ENCODE data around the gene IFTAP.

The IFTAP gene

DNA sequence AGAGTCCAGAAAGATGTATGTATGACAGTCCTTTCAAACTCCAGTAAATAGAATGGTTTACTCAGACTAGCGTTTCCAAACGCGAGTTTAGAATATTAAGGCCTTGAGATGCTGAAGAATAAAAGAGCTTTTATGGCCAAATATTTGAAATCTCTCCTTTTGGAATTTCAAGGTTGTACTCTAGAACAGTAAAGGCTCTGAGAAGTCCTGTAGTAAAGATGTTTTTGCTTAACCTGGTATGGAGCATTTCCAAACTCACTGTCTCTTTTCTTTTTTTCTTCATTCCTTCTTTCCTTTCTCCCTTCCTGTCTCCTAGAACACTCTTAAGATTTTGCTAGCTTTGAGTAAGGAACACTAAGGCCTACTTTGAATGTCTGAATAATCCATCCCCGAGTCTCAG lies 95.1 kb downstream of the IFTAP start:
- Mint-ChIP-seq H3K36me3 (ENCODE audit: low read depth) (no peaks in the 10 kb centered on the region), H3K4me3 (no peak overlapping the region), H3K9me3 (no peaks in the 10 kb centered on the region), H3K4me1 (peaks cover 15% of the 10 kb centered on the region), H3K27me3 (ENCODE audit: low read depth, poor library complexity) (peaks cover 11% of the 10 kb centered on the region), H3K27ac (no peak overlapping the region)
- no peak for DNase-seq
- TF ChIP-seq, protein P1, sequence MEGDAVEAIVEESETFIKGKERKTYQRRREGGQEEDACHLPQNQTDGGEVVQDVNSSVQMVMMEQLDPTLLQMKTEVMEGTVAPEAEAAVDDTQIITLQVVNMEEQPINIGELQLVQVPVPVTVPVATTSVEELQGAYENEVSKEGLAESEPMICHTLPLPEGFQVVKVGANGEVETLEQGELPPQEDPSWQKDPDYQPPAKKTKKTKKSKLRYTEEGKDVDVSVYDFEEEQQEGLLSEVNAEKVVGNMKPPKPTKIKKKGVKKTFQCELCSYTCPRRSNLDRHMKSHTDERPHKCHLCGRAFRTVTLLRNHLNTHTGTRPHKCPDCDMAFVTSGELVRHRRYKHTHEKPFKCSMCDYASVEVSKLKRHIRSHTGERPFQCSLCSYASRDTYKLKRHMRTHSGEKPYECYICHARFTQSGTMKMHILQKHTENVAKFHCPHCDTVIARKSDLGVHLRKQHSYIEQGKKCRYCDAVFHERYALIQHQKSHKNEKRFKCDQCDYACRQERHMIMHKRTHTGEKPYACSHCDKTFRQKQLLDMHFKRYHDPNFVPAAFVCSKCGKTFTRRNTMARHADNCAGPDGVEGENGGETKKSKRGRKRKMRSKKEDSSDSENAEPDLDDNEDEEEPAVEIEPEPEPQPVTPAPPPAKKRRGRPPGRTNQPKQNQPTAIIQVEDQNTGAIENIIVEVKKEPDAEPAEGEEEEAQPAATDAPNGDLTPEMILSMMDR (IDR thresholded peaks at IDR 0.05) = no peak

DNA sequence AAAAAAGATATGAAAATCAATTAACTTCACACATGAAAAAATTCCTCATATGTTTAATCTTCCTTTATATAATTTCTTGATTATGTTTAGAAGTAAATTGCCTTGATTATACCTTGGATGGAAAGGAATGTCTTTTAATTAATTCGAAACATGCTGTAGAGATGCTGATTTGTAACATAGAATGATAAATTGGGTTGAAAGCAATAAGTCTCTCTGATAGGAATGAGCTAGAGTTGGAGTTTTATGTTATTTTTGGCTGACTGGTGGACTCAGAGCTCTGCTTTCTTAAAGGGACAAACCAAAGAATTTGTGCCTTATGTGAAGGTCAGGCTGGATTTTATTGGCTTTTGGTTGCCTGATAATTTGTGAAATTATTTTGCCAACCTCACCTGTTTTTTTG lies 98.4 kb downstream of the IFTAP start:
- H3K4me1 Mint-ChIP-seq = peaks cover 38% of the 10 kb centered on the region
- peaks cover 7% of the 10 kb centered on the region for H3K27me3 Mint-ChIP-seq (ENCODE audit: low read depth, poor library complexity)
- no peak for DNase-seq
- H3K36me3 Mint-ChIP-seq (ENCODE audit: low read depth) = no peaks in the 10 kb centered on the region
- no peak overlapping the region for H3K27ac Mint-ChIP-seq
- H3K4me3 Mint-ChIP-seq = no peak overlapping the region
- TF ChIP-seq, protein P1 (IDR thresholded peaks at IDR 0.05) = no peak
- no peaks in the 10 kb centered on the region for H3K9me3 Mint-ChIP-seq

- TF ChIP-seq, protein P1 (IDR thresholded peaks at IDR 0.05) = no peak
- Mint-ChIP-seq H3K4me3 (no peak overlapping the region), H3K27me3 (ENCODE audit: low read depth, poor library complexity) (peaks cover 7% of the 10 kb centered on the region), H3K9me3 (no peaks in the 10 kb centered on the region), H3K36me3 (ENCODE audit: low read depth) (no peaks in the 10 kb centered on the region), H3K4me1 (peaks cover 36% of the 10 kb centered on the region), H3K27ac (no peak overlapping the region)
- no peak for DNase-seq
Measured at GRCh38 chr11:36693139-36693843, 99.0 kb downstream of the IFTAP start.

GRCh38 chr11:36695111-36695510 lies 100.8 kb downstream of the IFTAP start:
- Mint-ChIP-seq H3K4me3 (no peak overlapping the region), H3K9me3 (no peaks in the 10 kb centered on the region), H3K27ac (no peak overlapping the region), H3K4me1 (peaks cover 43% of the 10 kb centered on the region), H3K36me3 (ENCODE audit: low read depth) (no peaks in the 10 kb centered on the region), H3K27me3 (ENCODE audit: low read depth, poor library complexity) (peaks cover 5% of the 10 kb centered on the region)
- DNase-seq = no peak
- TF ChIP-seq, protein P1 (IDR thresholded peaks at IDR 0.05) = no peak

- Mint-ChIP-seq H3K27me3 (ENCODE audit: low read depth, poor library complexity) (peaks cover 2% of the 10 kb centered on the region), H3K36me3 (ENCODE audit: low read depth) (no peaks in the 10 kb centered on the region), H3K4me1 (peaks cover 47% of the 10 kb centered on the region), H3K27ac (no peak overlapping the region), H3K9me3 (no peaks in the 10 kb centered on the region), H3K4me3 (no peak overlapping the region)
- TF ChIP-seq, protein P1 (IDR thresholded peaks at IDR 0.05) = no peak
- no peak for DNase-seq
Measured at GRCh38 chr11:36695571-36695970, 101.3 kb downstream of the IFTAP start.

DNA sequence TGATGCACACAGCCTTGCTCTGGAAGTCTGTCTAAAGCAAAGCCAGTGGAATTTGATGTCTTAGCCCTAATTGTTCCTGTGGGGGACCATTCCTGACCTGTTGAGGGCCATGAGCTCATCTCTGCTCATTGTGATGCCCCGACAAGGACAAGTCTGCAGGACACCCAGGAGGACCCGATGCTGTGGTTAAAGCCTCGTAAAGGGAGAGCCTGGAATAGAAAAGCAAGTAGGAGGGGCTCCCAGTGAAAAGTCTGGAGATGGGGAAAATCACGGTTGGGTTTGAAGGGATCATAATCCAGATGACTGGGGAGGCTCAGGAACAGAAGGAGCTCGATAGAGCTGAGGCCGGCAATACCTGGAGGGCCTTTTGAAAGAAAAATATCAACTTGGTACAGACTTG lies 102.2 kb downstream of the IFTAP start:
- H3K27me3 Mint-ChIP-seq (ENCODE audit: low read depth, poor library complexity) = peaks cover 2% of the 10 kb centered on the region
- H3K27ac Mint-ChIP-seq = peak overlapping the region; percentile 58
- H3K36me3 Mint-ChIP-seq (ENCODE audit: low read depth) = no peaks in the 10 kb centered on the region
- no peak overlapping the region for H3K4me3 Mint-ChIP-seq
- peaks cover 49% of the 10 kb centered on the region for H3K4me1 Mint-ChIP-seq
- TF ChIP-seq, protein P1 (IDR thresholded peaks at IDR 0.05) = no peak
- DNase-seq = no peak
- H3K9me3 Mint-ChIP-seq = no peaks in the 10 kb centered on the region

All from nephron progenitor cell (in vitro differentiated cells).